ENCODE data around the gene DENND5A.
"Not testable (repeated sequence)": the region's sequence is repeated elsewhere in the genome, so short reads cannot be mapped to it uniquely, and the experiment has no call there.

The DENND5A gene

GRCh38 chr11:9172389-9172788, 92.8 kb downstream of the DENND5A start:
- DNase-seq, result no peak

- DNase-seq, result no peak
These were observed 94.7 kb downstream of the DENND5A start for GRCh38 chr11:9170450-9170849.

DNA sequence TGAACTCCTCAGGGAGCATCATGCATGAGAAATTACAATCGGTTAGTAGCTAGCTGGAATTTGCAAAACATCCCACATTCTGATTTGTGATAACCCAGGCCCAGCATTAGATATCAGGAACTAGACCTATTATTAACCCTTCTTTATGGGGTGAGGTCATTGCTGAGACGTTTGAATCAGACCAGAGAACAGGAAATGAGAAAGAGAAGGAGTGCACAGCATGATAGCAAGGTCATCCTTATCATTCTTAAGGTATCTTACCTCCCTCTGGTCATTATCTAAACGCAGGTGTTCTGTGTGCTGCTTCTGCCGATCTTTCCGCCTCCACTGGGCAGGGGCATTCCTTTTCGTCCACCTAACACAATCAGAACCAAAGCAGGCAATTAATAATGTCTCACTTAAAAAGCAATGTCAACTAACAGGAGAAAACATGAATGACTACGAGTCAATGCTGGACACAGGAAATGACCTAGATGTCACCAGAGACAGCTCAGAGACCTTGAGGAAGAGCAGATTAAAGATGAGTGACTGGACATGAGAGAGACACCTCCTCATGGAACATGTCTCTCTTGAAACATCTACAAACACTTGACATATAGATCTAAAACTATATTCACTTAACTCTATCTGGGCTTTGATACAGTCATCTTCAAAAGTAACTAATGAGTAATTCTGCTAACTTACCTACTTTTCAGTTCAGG, 95.4 kb downstream of the DENND5A start:
- no peak for DNase-seq

DNA sequence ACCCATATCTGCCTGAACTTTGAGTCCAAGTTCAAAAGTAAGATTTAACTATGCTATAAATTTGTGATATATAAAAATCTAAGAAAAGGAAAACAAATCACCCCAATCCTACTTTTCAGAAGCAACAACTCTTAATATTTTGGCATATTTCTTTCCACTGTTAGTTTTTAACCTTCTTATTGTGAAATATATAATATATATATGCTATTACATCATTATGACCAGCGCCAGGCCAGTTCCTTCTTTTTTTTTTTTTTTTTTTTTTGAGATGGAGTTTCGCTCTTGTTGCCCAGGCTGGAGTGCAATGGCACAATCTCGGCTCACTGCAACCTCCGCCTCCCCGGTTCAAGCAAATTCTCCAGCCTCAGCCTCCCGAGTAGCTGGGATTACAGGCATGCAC, 103.2 kb downstream of the DENND5A start:
- DNase-seq, result not testable (repeated sequence)

GRCh38 chr11:9160166-9160565, 105.0 kb downstream of the DENND5A start:
- no peak for DNase-seq

DNA sequence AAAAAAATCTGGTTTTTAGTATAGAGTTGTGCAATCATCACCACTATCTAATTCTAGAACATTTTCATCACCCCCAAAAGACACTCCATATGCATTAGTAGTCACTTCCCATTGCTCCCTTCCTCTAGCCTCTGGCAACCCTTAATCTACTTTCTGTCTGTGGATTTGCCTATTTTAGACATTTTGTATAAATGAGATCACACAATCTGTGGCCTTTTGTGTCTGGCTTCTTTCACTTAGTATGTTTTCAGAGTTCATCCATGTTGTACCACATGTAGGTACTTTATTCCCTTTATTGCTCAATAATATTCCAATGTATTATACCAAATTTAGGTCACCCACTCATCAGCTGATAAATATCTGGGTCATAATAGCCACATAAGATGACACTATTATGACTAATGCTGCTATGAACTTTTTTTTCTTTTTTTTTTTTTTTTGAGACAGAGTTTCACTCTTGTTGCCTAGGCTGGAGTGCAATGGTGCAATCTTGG, 106.2 kb downstream of the DENND5A start:
- no peak for DNase-seq

- DNase-seq, result no peak
These were observed 109.2 kb downstream of the DENND5A start for GRCh38 chr11:9155930-9156329.

GRCh38 chr11:9153651-9154050, 111.5 kb downstream of the DENND5A start:
- DNase-seq, result no peak

DNA sequence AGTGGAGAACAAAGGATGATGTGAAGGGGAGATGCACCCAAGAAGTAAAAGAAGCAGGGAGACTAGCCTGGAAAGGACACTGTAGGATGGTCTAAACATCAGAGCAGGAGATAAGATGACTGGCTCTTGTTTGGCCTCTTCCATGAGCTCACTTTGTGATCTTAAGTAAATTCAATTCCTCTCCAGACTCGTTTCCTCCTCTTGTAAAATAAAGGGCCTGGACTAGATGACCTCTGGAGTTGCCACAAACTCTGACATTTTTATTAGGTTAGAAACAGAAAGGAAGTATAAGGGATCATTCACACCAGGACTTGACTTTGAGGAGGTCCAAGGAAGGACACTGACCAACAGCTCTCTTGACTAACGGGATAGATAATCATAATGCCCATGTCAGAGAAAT, 113.5 kb downstream of the DENND5A start:
- no peak for DNase-seq

DNA sequence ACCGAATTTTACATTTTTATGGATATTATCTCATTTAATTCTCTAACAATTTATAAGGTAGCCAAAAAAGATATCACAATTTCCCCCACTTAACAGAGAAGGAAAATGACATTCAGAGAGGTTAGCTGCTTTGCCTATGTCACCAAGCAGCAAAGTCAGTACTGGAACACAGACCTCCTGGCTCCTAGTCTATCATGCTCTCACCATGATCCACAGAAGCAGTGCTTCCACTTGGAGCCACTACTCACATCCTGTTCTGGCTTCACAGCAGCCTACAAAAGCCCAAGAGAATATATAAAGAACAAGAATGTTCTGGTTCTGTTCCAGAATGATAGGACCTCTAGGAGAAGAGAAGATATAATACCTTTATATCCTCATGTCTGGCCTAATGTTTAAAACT, 114.2 kb downstream of the DENND5A start:
- no peak for DNase-seq

- no peak for DNase-seq
These were observed 114.6 kb downstream of the DENND5A start for GRCh38 chr11:9150501-9150900.

DNA sequence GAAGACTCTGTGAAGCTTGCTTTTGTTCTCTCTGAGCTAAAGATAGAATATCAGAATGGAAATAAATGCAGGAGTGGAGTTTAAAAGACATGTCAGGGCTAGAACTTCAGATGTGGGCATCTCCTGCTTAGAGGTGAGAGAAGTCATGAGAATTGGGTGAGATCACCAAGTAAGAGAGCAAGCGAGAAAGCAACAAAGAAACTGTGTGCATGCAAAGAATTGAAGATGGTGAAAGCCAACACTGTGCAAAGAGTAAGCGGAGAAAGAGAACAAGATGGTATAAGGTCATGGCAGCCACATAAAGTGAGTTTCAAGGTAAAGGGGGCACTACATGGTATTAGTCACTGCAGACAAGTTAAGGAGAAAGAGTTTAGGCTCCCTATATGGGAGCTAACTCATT, 116.4 kb downstream of the DENND5A start:
- DNase-seq, result no peak

- DNase-seq, result no peak
These were observed 117.1 kb downstream of the DENND5A start for GRCh38 chr11:9148035-9148434.

DNA sequence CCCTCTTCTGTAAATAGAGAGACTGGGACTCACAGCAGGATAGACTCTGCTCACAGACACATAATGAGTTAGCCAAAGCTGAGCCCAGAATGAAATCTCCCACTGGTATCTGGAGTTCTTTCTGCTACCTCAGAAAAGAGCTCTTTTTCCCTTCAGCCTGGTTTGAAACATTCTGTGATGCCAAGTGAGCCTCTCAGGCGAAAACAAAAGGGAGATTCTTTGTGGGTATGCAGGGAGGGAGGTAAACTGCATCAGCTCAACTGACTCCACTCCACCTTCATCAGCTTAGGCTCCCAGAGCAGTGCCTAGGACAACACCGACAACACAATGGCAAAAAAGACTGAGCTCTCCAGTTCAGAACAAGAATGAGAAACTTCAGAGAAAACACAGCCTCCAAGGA, 118.7 kb downstream of the DENND5A start:
- peak; percentile 47 for DNase-seq

DNA sequence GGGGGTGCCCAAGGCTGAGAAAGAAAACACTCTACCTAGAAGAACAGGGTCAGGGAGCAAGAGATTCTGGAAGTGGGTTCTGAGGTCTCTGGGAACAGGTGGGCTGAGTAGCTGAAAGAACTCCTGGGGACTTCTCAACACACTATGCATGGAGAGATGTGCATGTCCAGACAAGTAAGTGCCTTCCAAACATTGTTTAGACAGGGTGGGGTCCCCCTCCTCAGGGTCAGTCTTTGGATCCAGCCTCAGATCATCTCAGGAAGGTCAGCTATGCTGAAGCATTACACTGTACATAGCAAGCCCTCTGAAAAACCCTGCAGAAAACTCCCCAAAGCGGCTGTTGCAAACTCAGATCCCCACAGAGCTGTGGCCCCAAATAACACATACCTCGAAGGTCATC, 119.9 kb downstream of the DENND5A start:
- DNase-seq, result no peak

GRCh38 chr11:9144828-9145227, 120.3 kb downstream of the DENND5A start:
- no peak for DNase-seq

GRCh38 chr11:9143721-9144120, 121.4 kb downstream of the DENND5A start:
- DNase-seq, result no peak

GRCh38 chr11:9142732-9143131, 122.4 kb downstream of the DENND5A start:
- DNase-seq, result peak; percentile 87

DNA sequence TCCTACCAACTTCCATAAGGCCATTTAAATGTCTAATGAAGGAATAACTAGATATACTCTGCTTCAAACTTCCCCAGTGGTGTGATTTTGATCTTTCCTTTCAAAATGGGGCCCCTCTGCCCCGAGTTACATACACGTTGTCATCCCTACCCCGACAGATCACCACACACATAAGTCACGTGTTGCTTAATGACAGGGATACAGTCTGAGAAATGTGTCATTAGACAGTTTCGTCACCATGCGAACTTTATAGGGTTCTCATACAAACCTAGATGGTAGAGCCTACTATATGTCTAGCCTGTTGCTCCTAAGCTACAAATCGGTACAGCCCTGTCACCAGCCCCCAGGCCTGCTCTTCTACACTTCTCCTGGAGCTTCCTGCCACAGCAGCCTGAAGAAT, 124.0 kb downstream of the DENND5A start:
- DNase-seq, result no peak

GRCh38 chr11:9139628-9140357, 125.4 kb downstream of the DENND5A start:
- no peak for DNase-seq

DNA sequence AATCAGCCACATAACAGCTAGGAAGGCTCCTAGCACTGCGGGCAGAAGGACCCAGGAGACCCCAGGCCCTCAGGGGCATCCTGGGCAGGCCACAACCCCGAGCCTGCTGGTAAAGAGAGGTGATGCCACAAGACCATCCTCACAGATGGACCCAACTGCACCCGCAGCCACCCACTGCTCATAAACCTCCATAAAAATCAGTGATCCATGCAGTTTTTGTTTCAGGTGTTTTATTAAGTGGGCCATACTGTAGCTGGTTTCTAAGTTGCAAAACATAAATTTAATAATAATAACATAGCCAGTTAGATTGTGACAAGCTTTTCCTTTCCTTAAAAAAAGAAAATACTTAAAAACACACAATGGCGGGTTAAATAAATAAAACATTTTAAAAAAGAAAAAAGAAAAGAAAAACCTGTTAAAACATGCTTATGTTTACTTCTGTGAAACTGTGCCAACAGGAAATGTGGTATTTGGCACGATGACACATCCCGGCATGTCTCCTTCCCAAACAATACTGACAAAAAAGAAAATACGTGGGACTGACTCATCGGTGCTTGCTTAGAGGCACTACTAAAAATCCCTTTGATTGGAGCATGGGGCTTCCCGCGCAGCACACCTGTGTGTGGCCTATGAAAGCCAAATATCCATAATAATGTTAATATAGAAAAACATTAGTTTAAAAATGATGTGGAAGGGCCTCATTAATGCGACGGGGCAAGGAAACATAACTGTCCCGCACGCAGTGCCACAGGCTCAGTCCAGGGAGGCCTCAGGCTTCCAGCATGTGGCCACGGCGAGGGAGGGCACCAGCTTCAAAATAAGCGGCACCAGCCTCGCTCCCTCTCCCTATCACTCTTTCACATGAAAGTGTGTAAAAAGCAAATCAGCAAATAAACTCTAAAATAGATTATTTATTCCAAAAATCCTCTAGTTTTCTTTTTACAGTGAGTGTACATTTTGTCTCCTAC, 126.3 kb downstream of the DENND5A start:
- DNase-seq, result no peak

DNA sequence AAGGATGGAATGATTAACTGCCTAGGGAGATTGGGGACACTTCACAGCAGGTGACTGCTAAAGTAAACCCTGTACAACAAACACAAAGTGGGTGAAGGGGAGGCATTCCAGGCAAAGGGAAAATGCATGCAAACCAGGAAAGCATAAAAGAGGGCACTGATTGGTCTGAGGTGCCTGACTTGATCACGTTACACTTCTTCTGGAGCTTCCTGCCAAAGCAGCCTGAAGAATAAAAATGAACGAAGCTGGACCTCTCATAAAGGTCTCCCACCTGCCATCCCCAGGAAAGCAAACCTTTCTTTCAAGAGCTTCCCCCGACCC, 127.1 kb downstream of the DENND5A start:
- no peak for DNase-seq

All from midbrain (tissue), 1 donor.